A673 (cell line): ENCODE results near the gene SMCO2. TPM values are rescaled to one million over a fixed set of nuclear protein-coding genes. Genes with fewer than 3 reads are reported as not detected.

Source experiments
- BruUV-seq: library from RNA; stranded (reverse); fragments of 400-500 nt; replicated peaks from 2 replicates; lab custom pipeline; 2021; lab: Mats Ljungman, UMichigan
- CTCF ChIA-PET: fragments of 300-600 bp; sonication (Branson Sonifier 250); formaldehyde crosslinking; loops from one replicate; lab custom pipeline; 2022; ENCODE audit warnings: antibody characterized with exemption; lab: Charles Lee
- POLR2A ChIA-PET: fragments of 300-600 bp; sonication (Branson Sonifier 250); formaldehyde crosslinking; loops from one replicate; lab custom pipeline; 2022; ENCODE audit warnings: antibody characterized with exemption; ENCODE audit not compliant: low non-redundant PET; lab: Charles Lee
- DNase-seq: peaks from one replicate; pipeline ENCODE4 v3.0.0-alpha.2; 2015; ENCODE audit warnings: low spot score
- H3K27ac ChIP-seq: fragments of 200-600 bp; sonication (generic); 2 replicates; pipeline ENCODE4 v1.5.1; 2016; ENCODE audit warnings: mixed run types, low read depth, mild to moderate bottlenecking, mixed read lengths, antibody characterized with exemption, low read length; ENCODE audit not compliant: poor library complexity, severe bottlenecking
- H3K27me3 ChIP-seq: fragments of 200-600 bp; sonication (generic); replicated peaks from 2 replicates; pipeline ENCODE4 v1.6.1; 2017; ENCODE audit warnings: mixed run types, low read depth, mild to moderate bottlenecking, mixed read lengths, antibody characterized with exemption, low read length; ENCODE audit not compliant: insufficient read depth, poor library complexity
- H3K36me3 ChIP-seq: fragments of 200-600 bp; sonication (generic); 2 replicates; pipeline ENCODE4 v1.6.1; 2016; ENCODE audit warnings: mixed run types, mild to moderate bottlenecking, mixed read lengths, antibody characterized with exemption, low read length; ENCODE audit not compliant: insufficient read depth, poor library complexity, severe bottlenecking
- H3K4me1 ChIP-seq: fragments of 200-600 bp; sonication (generic); 2 replicates; pipeline ENCODE4 v1.6.1; 2017; ENCODE audit warnings: mixed run types, mild to moderate bottlenecking, mixed read lengths, antibody characterized with exemption, low read length; ENCODE audit not compliant: insufficient read depth, poor library complexity, severe bottlenecking
- H3K4me3 ChIP-seq: fragments of 200-600 bp; sonication (generic); 2 replicates; pipeline ENCODE4 v1.5.1; 2016; ENCODE audit warnings: low read depth, mixed run types, mild to moderate bottlenecking, mixed read lengths, low read length; ENCODE audit not compliant: poor library complexity, severe bottlenecking
- H3K9me3 ChIP-seq: fragments of 200-600 bp; sonication (generic); 2 replicates; pipeline ENCODE4 v1.6.1; 2016; ENCODE audit warnings: mixed run types, low read depth, mild to moderate bottlenecking, mixed read lengths, antibody characterized with exemption, low read length; ENCODE audit not compliant: poor library complexity, severe bottlenecking
- CTCF ChIP-seq: fragments of 300-800, 200-600 bp; sonication (generic); conservative IDR thresholded peaks from 2 replicates; pipeline ENCODE4 v1.5.1; 2017; ENCODE audit warnings: low read depth, mild to moderate bottlenecking, antibody characterized with exemption, low read length, moderate library complexity, mixed read lengths
- EZH2 ChIP-seq: fragments of 200-600 bp; sonication (generic); IDR thresholded peaks from 2 replicates; pipeline ENCODE4 v1.6.1; 2017; ENCODE audit warnings: borderline replicate concordance, low read depth, mild to moderate bottlenecking, mixed read lengths, antibody characterized with exemption, low read length; ENCODE audit not compliant: poor library complexity, severe bottlenecking
- intact Hi-C: fragments of 100-400 bp; cut with micrococcal nuclease; formaldehyde crosslinking; loops from one replicate; pipeline ENCODE4 v1.10.0; 2022; ENCODE audit not compliant: unreplicated experiment
- total RNA-seq: library from RNA; stranded (reverse); gene quantifications from 2 replicates; pipeline ENCODE4 v1.2.3, GENCODE V29; 2021

Gene SMCO2
- total RNA-seq, 1 experiment from 2014 or later, result not detected

GRCh38 chr12:27523642-27524493 is 77.3 kb downstream of the SMCO2 start, which contains the start of gene PPFIBP1:
TSS of gene PPFIBP1 (plus strand) at chr12:27524206. CDS start at chr12:27633397, 109,191 bp downstream.
- Histone ChIP-seq H3K4me1 (peaks cover 34% of the 10 kb centered on the region), H3K4me3 (peak within 1 kb of the TSS; percentile 69), H3K36me3 (no peaks in the 10 kb centered on the region), H3K27ac (peak within 1 kb of the TSS; percentile 72), H3K9me3 (no peaks in the 10 kb centered on the region), H3K27me3 (no peaks in the 10 kb centered on the region)
- peak; percentile 99 for DNase-seq
- intact Hi-C loops, result loop anchor here (5.0 kb wide), 1 partner anchor 93 kb away; no protein-coding TSS in a partner anchor
- TF ChIP-seq CTCF (0 out of 2 replicates have a peak, but pooled peaks have one; percentile 17), EZH2 (no peak)
- POLR2A ChIA-PET, result interaction anchor here (0.6 kb wide), 2 partner anchors 34 to 183 kb away, joined by 3 read pairs; no protein-coding TSS in a partner anchor
- CTCF ChIA-PET, result interaction anchor here (0.6 kb wide), 2 partner anchors 25 to 112 kb away, joined by 3 to 4 read pairs; no protein-coding TSS in a partner anchor
- TSS peak; percentile 95 for BruUV-seq

GRCh38 chr12:27524494-27524835 is 77.9 kb downstream of the SMCO2 start:
- no peak for DNase-seq
- Histone ChIP-seq H3K4me1 (peaks cover 34% of the 10 kb centered on the region), H3K27me3 (no peaks in the 10 kb centered on the region), H3K27ac (peak overlapping the region; percentile 72), H3K36me3 (no peaks in the 10 kb centered on the region), H3K9me3 (no peaks in the 10 kb centered on the region), H3K4me3 (peak overlapping the region; percentile 69)
- CTCF ChIA-PET, result interaction anchor here (0.6 kb wide), 2 partner anchors 25 to 111 kb away, joined by 3 to 4 read pairs; no protein-coding TSS in a partner anchor
- intact Hi-C loops, result loop anchor here (5.0 kb wide), 1 partner anchor 93 kb away; no protein-coding TSS in a partner anchor
- BruUV-seq, result no TSS peak
- TF ChIP-seq CTCF (no peak), EZH2 (no peak)
- POLR2A ChIA-PET, result interaction anchor here (0.6 kb wide), 1 partner anchor 34 kb away, joined by 3 read pairs; no protein-coding TSS in a partner anchor

- peak overlapping the region; percentile 72 for H3K27ac ChIP-seq
- CTCF ChIA-PET, result no interaction called here
- peak; percentile 44 for DNase-seq
- peaks cover 34% of the 10 kb centered on the region for H3K4me1 ChIP-seq
- POLR2A ChIA-PET, result no interaction called here
- TF ChIP-seq CTCF, result no peak; the same call in 1 of the 2 replicates
- no peak for TF ChIP-seq EZH2
- H3K27me3 ChIP-seq, result no peaks in the 10 kb centered on the region
- no peaks in the 10 kb centered on the region for H3K9me3 ChIP-seq
- TSS peak; percentile 59 for BruUV-seq
- H3K36me3 ChIP-seq, result no peaks in the 10 kb centered on the region
- H3K4me3 ChIP-seq, result peak overlapping the region; percentile 69
- intact Hi-C loops, result loop anchor here (5.0 kb wide), 1 partner anchor 92 kb away; no protein-coding TSS in a partner anchor
Observed at GRCh38 chr12:27524839-27525753, 78.6 kb downstream of the SMCO2 start.
